Measurements from ENCODE around the gene GLIS2. TPM values are rescaled to one million over a fixed set of nuclear protein-coding genes. Genes with fewer than 3 reads are reported as not detected.

GLIS2 gene
- total RNA-seq, 1 donor from 2014 or later, result 6.9 TPM

GRCh38 chr16:4380119-4381063 lies 64.5 kb downstream of the GLIS2 start:
- Histone ChIP-seq H3K27me3 (no peaks in the 10 kb centered on the region), H3K36me3 (peaks cover 0 to 29% of the 10 kb centered on the region in 2 donors), H3K9me3 (no peaks in the 10 kb centered on the region), H3K4me3 (no peak overlapping the region), H3K27ac (peak overlapping the region; percentile 35), H3K4me1 (peaks cover 65% of the 10 kb centered on the region)
- TF ChIP-seq, protein P1, sequence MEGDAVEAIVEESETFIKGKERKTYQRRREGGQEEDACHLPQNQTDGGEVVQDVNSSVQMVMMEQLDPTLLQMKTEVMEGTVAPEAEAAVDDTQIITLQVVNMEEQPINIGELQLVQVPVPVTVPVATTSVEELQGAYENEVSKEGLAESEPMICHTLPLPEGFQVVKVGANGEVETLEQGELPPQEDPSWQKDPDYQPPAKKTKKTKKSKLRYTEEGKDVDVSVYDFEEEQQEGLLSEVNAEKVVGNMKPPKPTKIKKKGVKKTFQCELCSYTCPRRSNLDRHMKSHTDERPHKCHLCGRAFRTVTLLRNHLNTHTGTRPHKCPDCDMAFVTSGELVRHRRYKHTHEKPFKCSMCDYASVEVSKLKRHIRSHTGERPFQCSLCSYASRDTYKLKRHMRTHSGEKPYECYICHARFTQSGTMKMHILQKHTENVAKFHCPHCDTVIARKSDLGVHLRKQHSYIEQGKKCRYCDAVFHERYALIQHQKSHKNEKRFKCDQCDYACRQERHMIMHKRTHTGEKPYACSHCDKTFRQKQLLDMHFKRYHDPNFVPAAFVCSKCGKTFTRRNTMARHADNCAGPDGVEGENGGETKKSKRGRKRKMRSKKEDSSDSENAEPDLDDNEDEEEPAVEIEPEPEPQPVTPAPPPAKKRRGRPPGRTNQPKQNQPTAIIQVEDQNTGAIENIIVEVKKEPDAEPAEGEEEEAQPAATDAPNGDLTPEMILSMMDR (IDR thresholded peaks at IDR 0.05), result no peak
- TF ChIP-seq POLR2AphosphoS5 (IDR thresholded peaks at IDR 0.05; ENCODE audit: insufficient read depth in 1 of 2, low read depth in 1 of 2), result no peak
- no peak for TF ChIP-seq POLR2A (IDR thresholded peaks at IDR 0.05)
- DNase-seq (ENCODE audit: extremely low spot score in 2 of 2), result no peak
- intact Hi-C loops (cut with DNase I), result no loop called here

GRCh38 chr16:4381072-4381934 lies 65.4 kb downstream of the GLIS2 start:
- H3K4me3 ChIP-seq, result no peak overlapping the region
- intact Hi-C loops (cut with DNase I), result no loop called here
- no peak overlapping the region for H3K27ac ChIP-seq
- TF ChIP-seq POLR2A (IDR thresholded peaks at IDR 0.05) (no peak), POLR2AphosphoS5 (IDR thresholded peaks at IDR 0.05; ENCODE audit: insufficient read depth in 1 of 2, low read depth in 1 of 2) (no peak)
- TF ChIP-seq, protein P1 (IDR thresholded peaks at IDR 0.05), result no peak
- H3K9me3 ChIP-seq, result no peaks in the 10 kb centered on the region
- no peak for DNase-seq (ENCODE audit: extremely low spot score in 2 of 2)
- H3K36me3 ChIP-seq, result peaks cover 0 to 32% of the 10 kb centered on the region in 2 donors
- peaks cover 65% of the 10 kb centered on the region for H3K4me1 ChIP-seq
- no peaks in the 10 kb centered on the region for H3K27me3 ChIP-seq

GRCh38 chr16:4381935-4382794 lies 66.3 kb downstream of the GLIS2 start:
- Histone ChIP-seq H3K9me3 (no peaks in the 10 kb centered on the region), H3K27me3 (no peaks in the 10 kb centered on the region), H3K36me3 (peaks cover 0 to 32% of the 10 kb centered on the region in 2 donors), H3K4me1 (peaks cover 65% of the 10 kb centered on the region), H3K27ac (peak overlapping the region; percentile 20), H3K4me3 (no peak overlapping the region)
- TF ChIP-seq POLR2A (IDR thresholded peaks at IDR 0.05) (no peak), POLR2AphosphoS5 (IDR thresholded peaks at IDR 0.05; ENCODE audit: insufficient read depth in 1 of 2, low read depth in 1 of 2) (no peak)
- TF ChIP-seq, protein P1 (IDR thresholded peaks at IDR 0.05), result no peak
- intact Hi-C loops (cut with DNase I), result no loop called here
- DNase-seq (ENCODE audit: extremely low spot score in 2 of 2), result no peak

- Histone ChIP-seq H3K4me1 (peaks cover 61% of the 10 kb centered on the region), H3K36me3 (peaks cover 0 to 32% of the 10 kb centered on the region in 2 donors)
Observed at GRCh38 chr16:4382795-4383357, 67.0 kb downstream of the GLIS2 start.

More at GRCh38 chr16:4382795-4383357, 67.0 kb downstream of the GLIS2 start:
- no peak overlapping the region for H3K4me3 ChIP-seq
- TF ChIP-seq POLR2A (IDR thresholded peaks at IDR 0.05) (no peak), POLR2AphosphoS5 (IDR thresholded peaks at IDR 0.05; ENCODE audit: insufficient read depth in 1 of 2, low read depth in 1 of 2) (peak in 1 of 2 donors; percentile 27)
- TF ChIP-seq, protein P1 (IDR thresholded peaks at IDR 0.05), result no peak
- DNase-seq (ENCODE audit: extremely low spot score in 2 of 2), result no peak
- no peaks in the 10 kb centered on the region for H3K27me3 ChIP-seq
- intact Hi-C loops (cut with DNase I), result no loop called here
- H3K27ac ChIP-seq, result peak overlapping the region; percentile 20
- no peaks in the 10 kb centered on the region for H3K9me3 ChIP-seq

All from vagina (tissue), 2 donors.